ENCODE measurements around the gene GOLT1B.
A peak's percentile ranks its signal among the peaks of the same experiment; 100 is the strongest.

The GOLT1B gene

GRCh38 chr12:21523148-21523547 lies 21.6 kb downstream of the GOLT1B start:
- no peak for DNase-seq (ENCODE audit: low read depth, low spot score)

- DNase-seq (ENCODE audit: low read depth, low spot score), result no peak
Measured at GRCh38 chr12:21526053-21526452, 24.5 kb downstream of the GOLT1B start, which contains the start of gene SPX. SPX (plus strand) TSS chr12:21526296; CDS start chr12:21526473, 177 bp downstream.

GRCh38 chr12:21526721-21527345 lies 25.2 kb downstream of the GOLT1B start:
- no peak for DNase-seq (ENCODE audit: low read depth, low spot score)

GRCh38 chr12:21527451-21528180 lies 26.0 kb downstream of the GOLT1B start:
- DNase-seq (ENCODE audit: low read depth, low spot score), result no peak

- DNase-seq (ENCODE audit: low read depth, low spot score), result no peak
Measured at GRCh38 chr12:21528953-21529352, 27.4 kb downstream of the GOLT1B start.

GRCh38 chr12:21529456-21529855 lies 27.9 kb downstream of the GOLT1B start:
- no peak for DNase-seq (ENCODE audit: low read depth, low spot score)

GRCh38 chr12:21538061-21538653 lies 36.6 kb downstream of the GOLT1B start:
- DNase-seq (ENCODE audit: low read depth, low spot score), result no peak

- DNase-seq (ENCODE audit: low read depth, low spot score), result no peak
Measured at GRCh38 chr12:21539797-21540196, 38.2 kb downstream of the GOLT1B start.

GRCh38 chr12:21541773-21542172 lies 40.2 kb downstream of the GOLT1B start:
- DNase-seq (ENCODE audit: low read depth, low spot score), result no peak

GRCh38 chr12:21542403-21542802 lies 40.8 kb downstream of the GOLT1B start:
- DNase-seq (ENCODE audit: low read depth, low spot score), result no peak

GRCh38 chr12:21543151-21543550 lies 41.6 kb downstream of the GOLT1B start:
- no peak for DNase-seq (ENCODE audit: low read depth, low spot score)

- DNase-seq (ENCODE audit: low read depth, low spot score), result no peak
Measured at GRCh38 chr12:21545557-21545956, 44.0 kb downstream of the GOLT1B start.

- no peak for DNase-seq (ENCODE audit: low read depth, low spot score)
Measured at GRCh38 chr12:21546716-21547115, 45.1 kb downstream of the GOLT1B start.

GRCh38 chr12:21547437-21547836 lies 45.8 kb downstream of the GOLT1B start:
- no peak for DNase-seq (ENCODE audit: low read depth, low spot score)

GRCh38 chr12:21551841-21552465 lies 50.4 kb downstream of the GOLT1B start:
- no peak for DNase-seq (ENCODE audit: low read depth, low spot score)

- no peak for DNase-seq (ENCODE audit: low read depth, low spot score)
Measured at GRCh38 chr12:21552635-21553328, 51.2 kb downstream of the GOLT1B start.

- DNase-seq (ENCODE audit: low read depth, low spot score), result no peak
Measured at GRCh38 chr12:21553329-21553675, 51.7 kb downstream of the GOLT1B start.

GRCh38 chr12:21558100-21558679 lies 56.6 kb downstream of the GOLT1B start:
- no peak for DNase-seq (ENCODE audit: low read depth, low spot score)

- peak; percentile 33 for DNase-seq (ENCODE audit: low read depth, low spot score)
Measured at GRCh38 chr12:21559855-21560569, 58.4 kb downstream of the GOLT1B start.

GRCh38 chr12:21561158-21561557 lies 59.6 kb downstream of the GOLT1B start:
- no peak for DNase-seq (ENCODE audit: low read depth, low spot score)

- DNase-seq (ENCODE audit: low read depth, low spot score), result no peak
Measured at GRCh38 chr12:21562859-21563258, 61.3 kb downstream of the GOLT1B start.
